HepG2 (cell line): Measurements from ENCODE around the gene KPNB1. TPM values are rescaled to one million over a fixed set of nuclear protein-coding genes. Genes with fewer than 3 reads are reported as not detected.

Experiments used
- ARNTL ChIP-seq: sonication (generic); formaldehyde crosslinking; IDR thresholded peaks from 2 replicates; pipeline ENCODE4 v1.4.0; 2020; ENCODE audit warnings: mild to moderate bottlenecking, missing genetic modification reagents
- CC2D1A ChIP-seq: sonication (generic); formaldehyde crosslinking; IDR thresholded peaks from 2 replicates; pipeline ENCODE4 v1.8.1; 2023; ENCODE audit warnings: mild to moderate bottlenecking, missing genetic modification reagents
- DNMT1 ChIP-seq: sonication (generic); formaldehyde crosslinking; IDR thresholded peaks from 2 replicates; pipeline ENCODE4 v1.5.1; 2020; ENCODE audit warnings: mild to moderate bottlenecking, missing genetic modification reagents
- DPF2 ChIP-seq: sonication (generic); formaldehyde crosslinking; IDR thresholded peaks from 2 replicates; pipeline ENCODE4 v1.4.0; 2020; ENCODE audit warnings: mild to moderate bottlenecking, low read depth, missing genetic modification reagents, borderline replicate concordance
- FLYWCH1 ChIP-seq: sonication (generic); formaldehyde crosslinking; IDR thresholded peaks from 2 replicates; pipeline ENCODE4 v1.8.1; 2023; ENCODE audit warnings: mild to moderate bottlenecking, missing genetic modification reagents
- HMGA1 ChIP-seq: sonication (generic); formaldehyde crosslinking; conservative IDR thresholded peaks from 2 replicates; pipeline ENCODE4 v1.4.0; 2020; ENCODE audit warnings: missing genetic modification reagents
- HOMEZ ChIP-seq: IDR thresholded peaks from 2 replicates; pipeline ENCODE4 v1.6.1; 2016; ENCODE audit warnings: low read depth
- IRX3 ChIP-seq: sonication (generic); formaldehyde crosslinking; IDR thresholded peaks from 2 replicates; pipeline ENCODE4 v1.8.1; 2023; ENCODE audit warnings: mild to moderate bottlenecking, low read depth, missing genetic modification reagents, borderline replicate concordance
- KAT8 ChIP-seq: IDR thresholded peaks from 2 replicates; pipeline ENCODE4 v1.6.1; 2016; ENCODE audit warnings: missing genetic modification reagents, missing compliant biosample characterization
- NFIC ChIP-seq: IDR thresholded peaks from 2 replicates; pipeline ENCODE4 v1.6.1; 2012; ENCODE audit warnings: mild to moderate bottlenecking, low read length, inconsistent platforms
- RERE ChIP-seq: IDR thresholded peaks from 2 replicates; pipeline ENCODE4 v1.6.1; 2016; ENCODE audit warnings: low read depth, missing genetic modification reagents, missing compliant biosample characterization
- SRSF1 ChIP-seq: fragments of 200-400 bp; formaldehyde crosslinking; optimal IDR thresholded peaks from 2 replicates; pipeline ENCODE3; 2017; ENCODE audit warnings: mild to moderate bottlenecking, low read depth, low read length, moderate library complexity
- STAG1 ChIP-seq: sonication (generic); formaldehyde crosslinking; IDR thresholded peaks from 2 replicates; pipeline ENCODE4 v1.4.0; 2020; ENCODE audit warnings: missing genetic modification reagents
- XBP1 ChIP-seq: sonication (generic); formaldehyde crosslinking; IDR thresholded peaks from 2 replicates; pipeline ENCODE4 v1.5.0; 2020; ENCODE audit warnings: missing genetic modification reagents
- ZNF317 ChIP-seq: sonication (generic); formaldehyde crosslinking; IDR thresholded peaks from 2 replicates; pipeline ENCODE4 v1.5.0; 2020; ENCODE audit warnings: mild to moderate bottlenecking, missing genetic modification reagents
- ZNF367 ChIP-seq: sonication (generic); formaldehyde crosslinking; IDR thresholded peaks from 2 replicates; pipeline ENCODE4 v1.4.0; 2020; ENCODE audit warnings: missing genetic modification reagents, borderline replicate concordance
- ZNF678 ChIP-seq: sonication (generic); formaldehyde crosslinking; IDR thresholded peaks from 2 replicates; pipeline ENCODE4 v1.4.0; 2020; ENCODE audit warnings: mild to moderate bottlenecking, missing genetic modification reagents
- ZNF75D ChIP-seq: sonication (generic); formaldehyde crosslinking; IDR thresholded peaks from 2 replicates; pipeline ENCODE4 v1.8.1; 2023; ENCODE audit warnings: missing genetic modification reagents, mild to moderate bottlenecking, borderline replicate concordance
- ZSCAN30 ChIP-seq: sonication (generic); formaldehyde crosslinking; IDR thresholded peaks from 2 replicates; pipeline ENCODE4 v1.5.0; 2020; ENCODE audit warnings: mild to moderate bottlenecking, missing genetic modification reagents
- polyA plus RNA-seq, 8 experiments: library from polyadenylated mRNA; depleted of rRNA in 3 of 8; stranded (reverse) in 7 of 8; unstranded in 1 of 8; fragments of >200 nt; fragmentation: Illumina TruSeq in 4 of 8; extraction: Trizol in 4 of 8; gene quantifications; 2 replicates each; pipeline versions ENCODE4 v1.2.1 to v1.2.3, GENCODE V29; 2011 to 2016; ENCODE audit warnings: low read depth in 4 of 8, missing spikeins in 1 of 8, mixed read lengths in 1 of 8; ENCODE audit not compliant: insufficient read depth in 1 of 8
- total RNA-seq, 5 experiments: library from RNA; depleted of rRNA; stranded (reverse); fragments of >200 nt; fragmentation: Illumina TruSeq; extraction: Trizol; gene quantifications; 2 replicates each; pipeline ENCODE4 v1.2.3, GENCODE V29; 2016; ENCODE audit warnings: low read depth in 1 of 5
- TF ChIP-seq, protein P1 (sequence below): sonication (generic); formaldehyde crosslinking; IDR thresholded peaks from 2 replicates; pipeline ENCODE4 v1.4.0; 2020; ENCODE audit warnings: mild to moderate bottlenecking, missing genetic modification reagents

Gene KPNB1
- total and polyA plus RNA-seq, 2 of the 13 experiments (the other 11 are each of a cell fraction or from before 2014, with no cell fraction given) = 164 to 424 TPM

DNA sequence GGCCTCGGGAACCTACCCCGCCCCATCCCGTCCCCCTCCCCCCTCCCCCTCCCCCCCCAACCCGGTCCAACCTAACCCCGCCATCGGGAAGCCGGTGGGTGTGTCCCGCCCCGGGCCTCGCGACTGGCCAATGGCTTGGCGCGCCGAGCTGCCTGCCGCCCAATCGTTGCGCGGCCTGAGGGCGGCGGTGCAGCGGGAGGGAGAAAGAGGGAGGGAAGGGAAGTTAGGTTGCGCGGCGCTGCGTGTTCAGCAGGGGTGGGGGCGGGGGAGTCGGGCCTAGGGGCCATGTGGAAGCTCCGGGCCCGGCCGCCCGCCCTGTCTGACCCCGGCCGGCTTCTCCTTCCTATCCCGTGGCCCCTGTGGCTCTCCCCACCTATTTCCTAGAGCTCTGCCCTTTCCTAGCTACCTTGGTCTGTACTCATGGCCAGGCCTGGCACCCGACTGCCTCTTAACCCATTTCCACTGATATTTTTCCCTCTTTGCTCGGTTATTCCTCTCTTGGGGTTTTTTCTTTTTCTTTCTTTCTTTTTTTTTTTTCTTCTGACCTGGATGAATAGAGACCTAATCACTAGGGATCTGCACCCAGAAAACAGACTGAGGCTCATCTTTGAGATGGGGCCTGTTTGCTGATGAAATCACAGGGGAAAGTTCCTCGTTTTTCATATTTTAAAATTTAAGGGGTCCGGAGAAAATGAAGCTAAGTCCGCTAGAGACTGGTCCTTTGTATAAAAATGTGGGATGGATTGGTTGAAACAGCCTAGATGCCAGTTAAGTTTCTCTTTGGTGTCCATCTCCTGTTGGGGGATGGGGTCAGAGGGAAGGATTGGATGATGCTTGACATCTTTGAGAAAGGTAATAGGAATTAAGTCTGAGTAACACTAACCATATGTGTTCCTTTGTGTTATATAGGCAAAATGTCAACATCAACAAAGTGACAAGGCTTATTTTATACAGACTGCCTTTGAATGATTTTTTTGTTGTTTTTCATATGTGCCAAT is 1.1 kb downstream of the KPNB1 start (continued):
- TF ChIP-seq DNMT1 (CRISPR knock-in tag) = no peak
- no peak; the same call in 1 of the 2 replicates for TF ChIP-seq ZNF678 (CRISPR knock-in tag)
- no peak for TF ChIP-seq SRSF1
- no peak for TF ChIP-seq RERE (CRISPR knock-in tag)
- no peak for TF ChIP-seq STAG1 (CRISPR knock-in tag)
- TF ChIP-seq HOMEZ = peak; percentile 72; the same call in 1 of the 2 replicates
- TF ChIP-seq CC2D1A (CRISPR knock-in tag) = no peak
- TF ChIP-seq ZNF75D (CRISPR knock-in tag) = no peak
- TF ChIP-seq ZNF367 (CRISPR knock-in tag) = no peak
- TF ChIP-seq XBP1 (CRISPR knock-in tag) = no peak
- TF ChIP-seq ZSCAN30 = no peak
- peak; percentile 74 for TF ChIP-seq KAT8 (CRISPR knock-in tag)
- TF ChIP-seq DPF2 = no peak; the same call in 1 of the 2 replicates
- no peak for TF ChIP-seq ZNF317
- no peak for TF ChIP-seq FLYWCH1 (CRISPR knock-in tag)
- peak; percentile 77; the same call in 1 of the 2 replicates for TF ChIP-seq IRX3
- TF ChIP-seq HMGA1 (CRISPR knock-in tag) = no peak
- no peak for TF ChIP-seq NFIC
- TF ChIP-seq, protein P1, sequence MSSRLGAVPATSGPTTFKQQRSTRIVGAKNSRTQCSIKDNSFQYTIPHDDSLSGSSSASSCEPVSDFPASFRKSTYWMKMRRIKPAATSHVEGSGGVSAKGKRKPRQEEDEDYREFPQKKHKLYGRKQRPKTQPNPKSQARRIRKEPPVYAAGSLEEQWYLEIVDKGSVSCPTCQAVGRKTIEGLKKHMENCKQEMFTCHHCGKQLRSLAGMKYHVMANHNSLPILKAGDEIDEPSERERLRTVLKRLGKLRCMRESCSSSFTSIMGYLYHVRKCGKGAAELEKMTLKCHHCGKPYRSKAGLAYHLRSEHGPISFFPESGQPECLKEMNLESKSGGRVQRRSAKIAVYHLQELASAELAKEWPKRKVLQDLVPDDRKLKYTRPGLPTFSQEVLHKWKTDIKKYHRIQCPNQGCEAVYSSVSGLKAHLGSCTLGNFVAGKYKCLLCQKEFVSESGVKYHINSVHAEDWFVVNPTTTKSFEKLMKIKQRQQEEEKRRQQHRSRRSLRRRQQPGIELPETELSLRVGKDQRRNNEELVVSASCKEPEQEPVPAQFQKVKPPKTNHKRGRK (CRISPR knock-in tag) = no peak
- TF ChIP-seq ARNTL (CRISPR knock-in tag) = peak; percentile 43; the same call in 1 of the 2 replicates
